Inflammatory macrophage (primary cell): ENCODE measurements around the gene SLC66A1.

Experiments
- DNase-seq, 2 donors: peaks; one replicate each; pipeline ENCODE4 v3.0.0-alpha.2; 2020 to 2022

The SLC66A1 gene

DNA sequence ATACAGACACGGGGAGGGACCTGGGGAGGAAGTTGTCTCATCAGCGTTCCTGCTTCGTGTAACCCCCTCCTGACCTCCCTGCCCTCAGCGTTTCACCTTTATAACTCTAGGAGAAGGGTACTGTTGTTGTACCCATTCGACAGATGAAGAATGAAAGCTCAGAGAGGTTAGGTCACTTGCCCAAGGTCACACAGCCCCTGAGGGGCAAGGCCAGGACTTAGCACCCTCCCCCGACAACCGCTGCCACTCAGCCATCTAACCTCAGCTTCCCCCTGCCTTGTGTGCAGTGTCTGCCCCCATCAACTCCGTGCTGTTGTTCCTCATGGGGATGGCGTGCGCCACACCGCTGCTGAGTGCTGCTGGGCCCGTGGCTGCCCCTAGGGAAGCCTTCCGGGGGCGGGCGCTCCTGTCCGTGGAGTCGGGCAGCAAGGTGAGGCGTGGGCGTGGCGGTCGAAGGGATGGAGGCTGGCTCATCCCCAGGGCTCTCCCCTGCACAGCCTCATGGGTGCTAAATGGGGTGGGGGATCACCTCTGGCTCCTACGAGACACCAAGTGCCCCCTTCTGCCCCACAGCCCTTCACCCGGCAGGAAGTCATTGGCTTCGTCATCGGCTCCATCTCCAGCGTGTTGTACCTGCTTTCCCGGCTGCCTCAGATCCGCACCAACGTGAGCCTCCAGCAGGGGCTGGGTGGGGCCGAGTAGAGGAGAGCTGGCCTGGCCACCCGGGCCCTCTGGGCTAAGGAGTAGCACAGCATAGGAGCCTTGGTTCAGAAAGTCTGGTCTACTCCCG lies 14.0 kb downstream of the SLC66A1 start:
- DNase-seq: peak in 1 of 2 donors; percentile 18

DNA sequence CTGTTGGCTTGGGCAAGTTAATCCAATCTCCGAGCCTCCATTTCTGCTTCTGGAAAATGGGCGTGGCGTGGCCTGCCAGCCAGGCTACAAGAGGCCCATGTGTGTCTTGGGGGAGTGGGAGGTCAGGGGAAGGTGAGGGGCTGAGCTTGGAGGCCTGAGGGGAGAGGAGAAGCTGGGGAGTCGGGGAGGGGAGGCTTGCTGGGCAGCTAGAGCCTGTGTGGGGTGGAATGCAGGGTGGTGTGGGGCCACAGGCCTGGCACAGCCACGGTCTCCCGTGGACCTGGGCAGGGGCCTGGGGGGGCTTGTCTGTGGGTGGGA lies 14.6 kb downstream of the SLC66A1 start:
- no peak for DNase-seq

DNA sequence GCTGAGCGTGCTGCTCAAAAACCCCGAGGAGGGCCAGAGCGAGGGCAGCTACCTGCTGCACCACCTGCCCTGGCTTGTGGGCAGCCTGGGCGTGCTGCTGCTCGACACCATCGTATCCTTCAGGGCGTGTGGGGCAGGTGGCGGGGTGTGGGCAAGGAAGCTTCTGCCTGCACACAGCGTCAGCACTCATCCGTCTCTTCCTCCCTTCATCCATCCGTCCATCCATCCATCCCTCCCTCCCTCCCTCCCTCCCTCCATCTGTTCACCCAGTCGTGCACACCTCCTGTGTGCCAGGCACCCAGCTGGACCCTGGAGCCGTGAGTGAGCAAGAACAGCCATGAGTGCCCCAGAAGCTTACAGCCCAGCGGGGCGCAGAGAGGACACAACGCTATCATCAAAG lies 15.2 kb downstream of the SLC66A1 start:
- DNase-seq: no peak

- no peak for DNase-seq
These were observed 15.6 kb downstream of the SLC66A1 start for GRCh38 chr1:19327736-19328135.

DNA sequence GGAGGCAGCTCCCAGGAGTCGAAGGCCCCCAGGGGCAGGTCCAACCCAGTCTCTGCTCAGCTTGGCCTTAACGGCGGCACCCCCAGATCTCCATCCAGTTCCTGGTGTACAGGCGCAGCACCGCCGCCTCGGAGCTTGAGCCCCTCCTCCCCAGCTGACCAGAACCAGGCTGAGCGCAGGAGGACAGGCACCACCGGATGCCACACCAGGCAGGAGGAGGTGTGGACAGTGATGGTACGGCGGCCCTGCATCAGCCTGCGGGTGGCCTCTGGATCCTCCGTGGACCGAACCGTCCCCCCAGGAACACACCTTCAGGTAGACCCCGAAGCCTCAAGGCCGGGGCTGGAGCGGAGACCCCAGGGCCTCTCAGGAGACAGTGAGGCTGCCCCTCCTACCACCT lies 16.4 kb downstream of the SLC66A1 start:
- DNase-seq: no peak

- DNase-seq: no peak
These were observed 17.1 kb downstream of the SLC66A1 start for GRCh38 chr1:19329188-19329587.

- DNase-seq: no peak
These were observed 17.5 kb downstream of the SLC66A1 start for GRCh38 chr1:19329611-19330010.

- DNase-seq: no peak
These were observed 18.5 kb downstream of the SLC66A1 start for GRCh38 chr1:19330449-19331135.

DNA sequence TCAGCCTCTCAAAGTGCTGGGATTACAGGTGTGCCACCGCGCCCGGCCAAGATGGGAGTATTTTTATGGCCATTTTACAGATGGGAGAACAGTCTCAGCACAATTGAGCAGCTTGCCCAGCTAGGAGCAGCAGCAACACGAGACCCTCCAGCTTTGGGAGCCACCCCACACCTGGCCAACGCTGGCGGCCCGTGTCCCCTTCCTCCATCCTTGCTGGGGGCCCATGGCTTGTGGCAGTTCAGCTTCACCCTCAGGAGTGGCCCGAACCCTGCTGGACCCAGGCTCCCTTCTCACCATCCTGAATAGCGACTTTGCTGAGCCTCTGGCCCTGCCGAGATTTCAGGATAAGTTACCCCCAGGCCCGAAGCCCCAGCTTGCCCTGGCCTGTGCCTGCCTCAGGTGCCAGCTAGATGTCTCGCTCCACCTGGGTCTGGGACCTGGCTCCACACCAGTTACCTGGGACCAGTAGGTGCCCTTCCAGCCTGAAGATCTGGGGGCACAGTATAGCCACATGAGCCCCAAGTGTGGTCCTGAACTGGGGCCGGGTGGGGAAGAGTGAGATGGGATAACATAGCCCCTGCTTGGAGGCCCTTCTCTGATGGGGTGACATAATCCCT lies 19.2 kb downstream of the SLC66A1 start:
- DNase-seq: no peak

- no peak for DNase-seq
These were observed 20.7 kb downstream of the SLC66A1 start for GRCh38 chr1:19332832-19333231.

DNA sequence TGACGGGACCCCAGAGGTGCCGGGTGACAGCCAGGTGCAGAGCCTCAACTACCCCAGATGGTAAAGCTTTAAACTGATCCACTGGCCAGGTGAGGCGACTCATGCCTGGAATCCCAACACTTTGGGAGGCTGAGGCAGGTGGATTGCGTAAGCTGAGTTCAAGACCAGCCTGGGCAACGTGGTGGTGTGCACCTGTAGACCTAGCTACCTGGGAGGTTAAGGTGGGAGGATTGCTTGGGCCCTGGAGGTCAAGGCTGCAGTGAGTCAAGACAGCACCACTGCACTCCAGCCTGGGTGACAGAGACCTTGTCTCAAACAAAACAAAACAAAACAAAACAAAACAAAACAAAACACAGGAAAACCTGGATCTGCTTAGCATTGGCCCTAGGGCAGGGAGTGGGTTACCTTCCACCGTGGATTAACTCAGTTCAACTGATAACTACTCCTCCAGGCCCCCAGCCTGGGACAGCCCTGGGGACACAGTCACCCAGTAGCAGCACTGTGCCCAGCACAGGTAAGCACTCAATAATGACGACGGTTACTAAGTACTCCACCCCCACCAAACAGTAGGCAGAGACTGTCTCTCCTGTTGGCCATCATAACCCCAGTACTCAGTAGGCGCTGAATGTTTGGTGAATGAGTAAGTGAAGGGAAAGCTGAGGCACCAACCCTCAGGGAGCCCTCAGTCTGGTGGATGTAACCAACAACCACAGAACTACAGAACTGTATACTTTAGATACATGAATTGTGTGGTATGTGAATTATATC lies 21.6 kb downstream of the SLC66A1 start:
- DNase-seq: no peak

DNA sequence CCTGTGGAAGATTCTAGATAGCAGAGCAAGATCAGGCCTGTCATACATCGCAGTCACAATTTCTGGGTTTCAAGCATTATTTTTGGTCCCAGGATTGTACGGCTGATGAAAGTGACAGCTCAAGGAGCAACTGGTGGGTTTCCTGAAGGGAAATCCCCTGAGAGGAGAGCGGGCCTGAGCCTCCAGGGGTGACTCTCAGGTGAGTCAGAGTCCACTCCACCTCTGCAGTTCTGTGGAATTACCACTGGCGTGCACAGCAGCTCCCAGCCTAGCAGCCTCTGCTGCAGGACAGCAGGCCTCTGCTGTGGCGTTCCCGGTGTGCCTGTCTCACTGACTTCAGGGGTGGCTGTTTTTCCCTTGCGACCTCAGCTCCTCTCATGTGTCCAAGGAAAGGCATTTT lies 24.4 kb downstream of the SLC66A1 start:
- no peak for DNase-seq

- no peak for DNase-seq
These were observed 25.2 kb downstream of the SLC66A1 start for GRCh38 chr1:19337289-19337688.

DNA sequence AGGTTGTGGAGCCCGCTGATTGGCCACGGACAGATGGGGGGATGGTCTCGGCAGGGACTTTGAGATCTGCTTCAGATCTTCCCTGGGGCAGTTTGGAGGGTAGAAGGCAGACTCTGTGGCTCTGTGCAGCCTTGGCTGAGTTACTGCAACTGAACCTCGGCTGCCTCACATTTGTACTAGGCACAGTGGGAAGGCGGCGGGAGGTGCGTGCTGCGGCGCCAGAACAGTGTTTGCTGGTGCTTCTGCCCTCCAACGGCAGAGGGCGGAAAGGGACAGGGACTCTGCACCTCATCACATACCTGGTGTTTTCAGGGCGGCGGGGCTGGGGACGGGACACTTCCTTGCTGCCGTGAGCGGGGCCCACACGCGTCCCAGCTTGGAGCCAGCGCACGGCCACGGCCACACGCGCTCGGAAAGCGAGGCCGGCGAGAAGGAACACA lies 26.2 kb downstream of the SLC66A1 start:
- no peak for DNase-seq

DNA sequence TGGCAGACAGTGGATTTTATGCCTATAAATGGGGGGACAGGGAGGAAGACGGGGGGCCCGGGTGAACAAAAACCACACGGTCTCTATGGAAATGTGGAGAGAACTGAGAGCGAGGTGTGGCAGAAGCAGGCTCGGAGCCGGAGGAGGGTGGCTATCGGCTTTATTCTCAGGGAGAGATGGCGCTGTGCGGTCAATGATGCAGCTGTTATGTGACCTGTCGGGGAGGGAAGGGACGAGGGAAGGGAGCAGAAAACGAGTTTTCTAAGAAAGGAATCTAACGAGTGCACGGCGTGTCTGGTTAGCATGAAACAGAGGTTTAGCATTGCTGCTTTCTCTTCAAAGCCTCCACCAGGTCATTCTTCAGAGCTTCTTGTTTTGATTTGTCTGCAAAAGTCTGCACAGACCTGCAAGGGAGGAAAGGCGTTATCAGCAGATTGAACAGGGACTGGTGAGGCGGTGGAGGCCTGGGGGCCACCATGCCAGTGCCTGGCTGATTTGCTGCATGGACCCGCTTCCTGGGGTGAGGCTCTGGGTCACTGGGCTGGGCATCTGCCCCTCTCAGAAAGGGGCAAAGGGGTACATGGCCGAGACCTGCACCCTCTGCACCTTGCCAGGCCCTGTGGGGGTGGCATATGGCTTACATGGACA lies 27.2 kb downstream of the SLC66A1 start:
- no peak for DNase-seq

GRCh38 chr1:19340387-19340937 lies 28.3 kb downstream of the SLC66A1 start:
- DNase-seq: no peak

DNA sequence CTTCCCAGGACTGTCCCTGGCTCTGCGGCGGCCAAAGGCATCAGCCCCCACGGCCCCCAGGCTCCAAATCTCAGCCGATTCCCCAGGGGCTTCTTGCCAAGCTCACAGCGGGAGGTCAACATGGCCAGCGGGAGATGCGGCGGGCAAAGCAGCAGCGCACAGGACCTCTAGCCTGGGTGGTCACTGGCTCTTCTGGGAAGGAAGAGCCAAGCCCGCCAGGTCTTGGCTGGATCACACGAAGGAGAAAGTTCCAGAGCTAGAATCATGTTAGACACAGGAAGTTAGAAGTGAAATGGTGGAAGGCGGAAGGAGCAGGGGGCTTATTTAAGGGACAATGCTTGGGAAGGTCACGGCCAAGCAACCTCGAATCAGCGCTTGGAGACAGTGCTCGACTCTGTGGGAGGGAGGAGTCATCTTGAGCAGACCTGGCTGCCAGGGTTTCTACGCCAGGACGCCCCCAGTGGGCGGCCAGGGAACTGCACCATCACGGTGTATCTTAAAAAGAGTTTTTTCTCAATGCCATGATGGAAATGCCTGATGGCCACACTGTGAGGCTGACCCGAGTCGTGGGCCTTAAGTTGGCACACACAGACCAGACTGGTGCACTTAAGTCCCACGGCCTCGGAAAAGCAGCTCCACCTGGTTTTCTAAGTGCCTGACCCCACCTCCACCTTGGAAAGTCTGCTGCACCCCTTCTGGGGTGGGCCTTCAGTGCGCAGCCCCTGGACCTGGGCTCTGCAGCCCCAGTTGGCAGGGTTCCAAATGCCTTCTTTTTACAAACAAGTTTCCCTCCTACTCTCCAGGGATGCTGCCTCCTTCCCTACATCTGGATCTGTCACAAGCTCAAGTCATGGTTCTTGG lies 29.3 kb downstream of the SLC66A1 start:
- DNase-seq: peak; percentile 77 to 79

DNA sequence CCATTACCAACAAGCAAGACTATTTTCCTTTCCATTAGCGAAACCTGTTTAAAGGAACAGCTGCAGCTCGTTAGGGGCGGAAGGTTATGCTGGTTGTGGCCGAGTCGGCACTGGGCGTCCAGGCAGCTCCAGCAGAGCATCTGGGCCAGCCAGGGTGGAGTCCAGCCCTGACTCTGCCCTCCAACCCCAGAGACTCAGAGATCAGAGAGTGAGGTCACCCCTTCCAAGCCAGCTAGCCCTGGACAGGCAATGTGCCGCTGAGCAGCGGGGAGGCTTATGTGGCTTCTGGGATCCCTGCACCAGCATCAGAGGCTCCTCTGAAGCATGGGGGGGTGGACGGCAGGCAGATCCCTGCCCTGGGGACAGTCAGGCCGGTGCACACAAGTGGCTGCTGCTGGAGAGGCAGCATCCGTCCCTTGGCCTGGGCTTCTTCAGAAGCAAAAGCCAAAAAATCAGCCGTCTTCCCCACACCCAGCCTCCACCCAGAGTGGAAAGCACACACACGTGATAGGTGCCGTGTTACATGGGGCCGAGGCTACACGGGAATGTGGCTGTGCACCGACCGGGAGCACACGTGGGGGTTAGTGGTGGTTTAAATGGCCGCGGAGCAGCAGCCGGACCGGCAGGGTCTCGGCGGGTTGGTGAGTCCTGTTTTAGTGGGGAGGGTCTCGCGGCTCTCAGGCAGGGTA lies 30.1 kb downstream of the SLC66A1 start:
- DNase-seq: no peak

- DNase-seq: no peak
These were observed 30.9 kb downstream of the SLC66A1 start for GRCh38 chr1:19342894-19343616.
